ENCODE measurements around the gene RSPH10B2.
A peak's percentile ranks its signal among the peaks of the same experiment; 100 is the strongest.
"Not testable (repeated sequence)": the region's sequence is repeated elsewhere in the genome, so short reads cannot be mapped to it uniquely, and the experiment has no call there.

Gene RSPH10B2

GRCh38 chr7:6792113-6792872 lies 38.4 kb downstream of the RSPH10B2 start:
- not testable (repeated sequence) for DNase-seq

- not testable (repeated sequence) for DNase-seq
Measured at GRCh38 chr7:6794276-6794675, 40.4 kb downstream of the RSPH10B2 start.

GRCh38 chr7:6797218-6797617 lies 43.3 kb downstream of the RSPH10B2 start:
- not testable (repeated sequence) for DNase-seq

- not testable (repeated sequence) for DNase-seq
Measured at GRCh38 chr7:6798047-6798446, 44.1 kb downstream of the RSPH10B2 start.

- not testable (repeated sequence) for DNase-seq
Measured at GRCh38 chr7:6799887-6800286, 46.0 kb downstream of the RSPH10B2 start.

GRCh38 chr7:6800331-6800730 lies 46.4 kb downstream of the RSPH10B2 start:
- DNase-seq, result not testable (repeated sequence)

GRCh38 chr7:6807393-6807918 lies 53.6 kb downstream of the RSPH10B2 start:
- DNase-seq, result not testable (repeated sequence)

GRCh38 chr7:6807959-6808358 lies 54.1 kb downstream of the RSPH10B2 start:
- DNase-seq, result not testable (repeated sequence)

- not testable (repeated sequence) for DNase-seq
Measured at GRCh38 chr7:6813011-6813410, 59.1 kb downstream of the RSPH10B2 start.

GRCh38 chr7:6815470-6815869 lies 61.6 kb downstream of the RSPH10B2 start:
- DNase-seq, result not testable (repeated sequence)

GRCh38 chr7:6821622-6822021 lies 67.7 kb downstream of the RSPH10B2 start:
- not testable (repeated sequence) for DNase-seq

- DNase-seq, result not testable (repeated sequence)
Measured at GRCh38 chr7:6825236-6826125, 71.6 kb downstream of the RSPH10B2 start.

GRCh38 chr7:6826151-6826550 lies 72.2 kb downstream of the RSPH10B2 start, which contains the start of gene CCZ1B:
Gene CCZ1B (minus strand): TSS chr7:6826275. CDS start chr7:6826197, 78 bp downstream.
- peak; percentile 65 to 83 for DNase-seq

- not testable (repeated sequence) for DNase-seq
Measured at GRCh38 chr7:6827180-6827579, 73.3 kb downstream of the RSPH10B2 start.

GRCh38 chr7:6829616-6830015 lies 75.7 kb downstream of the RSPH10B2 start:
- not testable (repeated sequence) for DNase-seq

GRCh38 chr7:6830026-6830425 lies 76.1 kb downstream of the RSPH10B2 start:
- not testable (repeated sequence) for DNase-seq

GRCh38 chr7:6831018-6831725 lies 77.3 kb downstream of the RSPH10B2 start:
- DNase-seq, result no peak

GRCh38 chr7:6833636-6834035 lies 79.7 kb downstream of the RSPH10B2 start:
- DNase-seq, result no peak

- not testable (repeated sequence) for DNase-seq
Measured at GRCh38 chr7:6835521-6835920, 81.6 kb downstream of the RSPH10B2 start.

- not testable (repeated sequence) for DNase-seq
Measured at GRCh38 chr7:6837081-6837480, 83.2 kb downstream of the RSPH10B2 start.

- DNase-seq, result not testable (repeated sequence)
Measured at GRCh38 chr7:6842278-6842921, 88.5 kb downstream of the RSPH10B2 start.

- not testable (repeated sequence) for DNase-seq
Measured at GRCh38 chr7:6843092-6843491, 89.2 kb downstream of the RSPH10B2 start.
